ENCODE results near the gene AMPD1. TPM values are rescaled to one million over a fixed set of nuclear protein-coding genes. Genes with fewer than 3 reads are reported as not detected.

The AMPD1 gene
- total RNA-seq, 4 donors from 2014 or later = 0.82 to 3.2 (median 1.9) TPM; not detected in 1

- H3K9me3 ChIP-seq = no peaks in the 10 kb centered on the region
- H3K27me3 ChIP-seq = peaks cover 13% of the 10 kb centered on the region
- in situ Hi-C loops (cut with MboI; ENCODE audit: low pct_ligation_motif_present in 1 of 4, low pct_unique_long_range_greater_than_20kb in 1 of 4, low sequenced_read_pairs in 3 of 4) = no loop called here
- 76 to 90% methylated on average over 3 to 4 of the region's 4 CpGs for WGBS, 2 donors (ENCODE audit: low coverage in 1 of 2)
- no peaks in the 10 kb centered on the region for H3K36me3 ChIP-seq
- no peaks in the 10 kb centered on the region for H3K4me1 ChIP-seq
- no peak overlapping the region for H3K27ac ChIP-seq
- intact Hi-C loops (cut with DNase I; ENCODE audit: low total_unique reads) = no loop called here
- no peak for TF ChIP-seq POLR2A (IDR thresholded peaks at IDR 0.05)
- TF ChIP-seq EP300 (IDR thresholded peaks at IDR 0.05; ENCODE audit: low read depth) = no peak
- TF ChIP-seq POLR2AphosphoS5 (IDR thresholded peaks at IDR 0.05) = no peak
- no peak overlapping the region for H3K4me3 ChIP-seq
- DNase-seq = no peak
Observed at GRCh38 chr1:114688526-114688925, 6.8 kb downstream of the AMPD1 start.

- Histone ChIP-seq H3K36me3 (no peaks in the 10 kb centered on the region), H3K4me3 (no peak overlapping the region), H3K4me1 (no peaks in the 10 kb centered on the region), H3K27me3 (peaks cover 17% of the 10 kb centered on the region), H3K27ac (no peak overlapping the region), H3K9me3 (no peaks in the 10 kb centered on the region)
- in situ Hi-C loops (cut with MboI; ENCODE audit: low pct_ligation_motif_present in 1 of 4, low pct_unique_long_range_greater_than_20kb in 1 of 4, low sequenced_read_pairs in 3 of 4) (no loop called here), intact Hi-C loops (cut with DNase I; ENCODE audit: low total_unique reads) (no loop called here)
- no peak for DNase-seq
- 85 to 100% methylated on average over 1 to 5 of the region's 5 CpGs for WGBS, 2 donors (ENCODE audit: low coverage in 1 of 2)
- no peak for TF ChIP-seq POLR2AphosphoS5 (IDR thresholded peaks at IDR 0.05)
- no peak for TF ChIP-seq CTCF (IDR thresholded peaks at IDR 0.05)
- TF ChIP-seq EP300 (IDR thresholded peaks at IDR 0.05; ENCODE audit: low read depth) = no peak
- no peak for TF ChIP-seq POLR2A (IDR thresholded peaks at IDR 0.05)
Observed at GRCh38 chr1:114685851-114686250, 9.5 kb downstream of the AMPD1 start.

GRCh38 chr1:114677691-114678090, 17.7 kb downstream of the AMPD1 start:
- H3K27ac ChIP-seq = no peak overlapping the region
- TF ChIP-seq CTCF (IDR thresholded peaks at IDR 0.05) (no peak), POLR2AphosphoS5 (IDR thresholded peaks at IDR 0.05) (no peak), EP300 (IDR thresholded peaks at IDR 0.05; ENCODE audit: low read depth) (no peak), POLR2A (IDR thresholded peaks at IDR 0.05) (no peak)
- no peaks in the 10 kb centered on the region for H3K4me1 ChIP-seq
- WGBS, 2 donors (ENCODE audit: low coverage in 1 of 2) = 70 to 81% methylated on average over 3 to 5 of the region's 5 CpGs
- H3K4me3 ChIP-seq = no peak overlapping the region
- H3K27me3 ChIP-seq = no peaks in the 10 kb centered on the region
- in situ Hi-C loops (cut with MboI; ENCODE audit: low pct_ligation_motif_present in 1 of 4, low pct_unique_long_range_greater_than_20kb in 1 of 4, low sequenced_read_pairs in 3 of 4) (no loop called here), intact Hi-C loops (cut with DNase I; ENCODE audit: low total_unique reads) (no loop called here)
- no peak for DNase-seq
- no peaks in the 10 kb centered on the region for H3K9me3 ChIP-seq
- H3K36me3 ChIP-seq = no peaks in the 10 kb centered on the region

- Histone ChIP-seq H3K9me3 (no peaks in the 10 kb centered on the region), H3K27ac (no peak overlapping the region), H3K36me3 (no peaks in the 10 kb centered on the region), H3K27me3 (no peaks in the 10 kb centered on the region), H3K4me1 (peaks cover 0 to 4% (median 0%) of the 10 kb centered on the region in 4 donors), H3K4me3 (no peak overlapping the region)
- DNase-seq = no peak
- intact Hi-C loops (cut with DNase I; ENCODE audit: low total_unique reads) (no loop called here), in situ Hi-C loops (cut with MboI; ENCODE audit: low pct_ligation_motif_present in 1 of 4, low pct_unique_long_range_greater_than_20kb in 1 of 4, low sequenced_read_pairs in 3 of 4) (no loop called here)
- 78 to 89% methylated on average over 1 of the region's 1 CpG for WGBS, 2 donors (ENCODE audit: low coverage in 1 of 2)
- TF ChIP-seq CTCF (IDR thresholded peaks at IDR 0.05) (no peak), POLR2A (IDR thresholded peaks at IDR 0.05) (no peak), POLR2AphosphoS5 (IDR thresholded peaks at IDR 0.05) (no peak), EP300 (IDR thresholded peaks at IDR 0.05; ENCODE audit: low read depth) (no peak)
Observed at GRCh38 chr1:114676115-114676514, 19.2 kb downstream of the AMPD1 start.

- in situ Hi-C loops (cut with MboI; ENCODE audit: low pct_ligation_motif_present in 1 of 4, low pct_unique_long_range_greater_than_20kb in 1 of 4, low sequenced_read_pairs in 3 of 4) = no loop called here
- whole genome bisulfite sequencing, 2 donors (ENCODE audit: low coverage in 1 of 2) = 69% methylated on average over 7 of the region's 7 CpGs; no CpG with 5 or more reads in 1 of the 2 donors
Observed at GRCh38 chr1:114671939-114672275, 23.4 kb downstream of the AMPD1 start.

More at GRCh38 chr1:114671939-114672275, 23.4 kb downstream of the AMPD1 start:
- TF ChIP-seq EP300 (IDR thresholded peaks at IDR 0.05; ENCODE audit: low read depth) = no peak
- no peak for TF ChIP-seq POLR2A (IDR thresholded peaks at IDR 0.05)
- H3K9me3 ChIP-seq = no peaks in the 10 kb centered on the region
- intact Hi-C loops (cut with DNase I; ENCODE audit: low total_unique reads) = no loop called here
- H3K4me1 ChIP-seq = peaks cover 0 to 16% (median 5%) of the 10 kb centered on the region in 4 donors
- no peak for DNase-seq
- no peaks in the 10 kb centered on the region for H3K27me3 ChIP-seq
- H3K36me3 ChIP-seq = no peaks in the 10 kb centered on the region
- no peak overlapping the region for H3K4me3 ChIP-seq
- no peak overlapping the region for H3K27ac ChIP-seq

Measured in transverse colon (tissue), 4 donors.